Stomach (tissue), 19 donors: Measurements from ENCODE around the gene EMILIN3. TPM values are rescaled to one million over a fixed set of nuclear protein-coding genes. Genes with fewer than 3 reads are reported as not detected.

Experiments
- DNase-seq, 2 donors: peaks; one replicate each; pipeline versions ENCODE4 v3.0.0 to v3.0.0-alpha.2; 2013 to 2019
- H3K27ac ChIP-seq, 5 donors: fragments of 200-600 bp in 4 of 5; sonication (generic) in 4 of 5; one replicate each; pipeline ENCODE4 v1.5.1; 2013 to 2019; ENCODE audit warnings: mild to moderate bottlenecking in 1 of 5, moderate library complexity in 1 of 5
- H3K27me3 ChIP-seq, 3 donors: fragments of 200-600 bp; sonication (generic); one replicate each; pipeline ENCODE4 v1.5.1; 2017 to 2019; ENCODE audit warnings: mixed run types in 1 of 3
- H3K36me3 ChIP-seq, 4 donors: fragments of 200-600 bp; sonication (generic); 1 replicate in 3 of 4; 2 replicates in 1 of 4; pipeline ENCODE4 v1.5.1; 2016 to 2019
- H3K4me1 ChIP-seq, 4 donors: fragments of 200-600 bp; sonication (generic); one replicate each; pipeline ENCODE4 v1.5.1; 2016 to 2019
- H3K4me3 ChIP-seq, 4 donors: fragments of 200-600 bp; sonication (generic) in 3 of 4; one replicate each; pipeline ENCODE4 v1.5.1; 2016 to 2019; ENCODE audit warnings: mild to moderate bottlenecking in 1 of 4
- H3K9me3 ChIP-seq, 4 donors: fragments of 200-600 bp; sonication (generic); one replicate each; pipeline ENCODE4 v1.5.1; 2016 to 2019
- EP300 ChIP-seq: sonication (generic); formaldehyde crosslinking; IDR thresholded peaks from one replicate; pipeline ENCODE4 v1.6.1; 2017; ENCODE audit warnings: antibody characterized with exemption
- POLR2A ChIP-seq, 4 donors: fragments of 450-650 bp; IDR thresholded peaks; one replicate each; pipeline ENCODE4 v1.6.1; 2016; ENCODE audit warnings: antibody characterized with exemption in 4 of 4, control low read depth in 2 of 4, mild to moderate bottlenecking in 1 of 4, moderate library complexity in 1 of 4
- POLR2AphosphoS5 ChIP-seq, 3 donors: sonication (generic); formaldehyde crosslinking; IDR thresholded peaks; one replicate each; pipeline ENCODE4 v1.6.1; 2016; ENCODE audit warnings: antibody characterized with exemption in 3 of 3
- WGBS, 5 donors: extraction: QIAGEN DNeasy Blood & Tissue Kit in 3 of 5; methylation state at CpG; one replicate each; pipeline versions ENCODE4 v1.1.5 to v1.1.7; 2013 to 2018; 5-methylcytosine and 5-hydroxymethylcytosine counted together
- intact Hi-C: fragments of 100-400 bp; cut with DNase I; formaldehyde crosslinking; loops from one replicate; pipeline ENCODE4 v1.15.1; 2023; ENCODE audit warnings: low total_unique reads
- long read RNA-seq, 10 donors: transcript quantifications; one replicate each; lab custom pipeline, GENCODE V29; 2026
- polyA plus RNA-seq, 3 donors: library from polyadenylated mRNA; stranded (reverse); fragments of 200-250 nt; gene quantifications; one replicate each; pipeline ENCODE4 v1.2.3, GENCODE V29; 2013
- total RNA-seq, 5 donors: library from RNA; depleted of rRNA; stranded (reverse); fragments of >200 nt; gene quantifications; one replicate each; pipeline versions ENCODE4 v1.1.0 to v1.2.3, GENCODE V29; 2014 to 2016
- TF ChIP-seq, protein P1 (sequence below), 7 experiments: fragments of 450-650 bp in 4 of 7; fragments of 200-600 bp in 3 of 7; sonication (generic) in 3 of 7; IDR thresholded peaks; one replicate each; pipeline ENCODE4 v1.5.1; 2016 to 2019; ENCODE audit warnings: antibody characterized with exemption in 7 of 7, control low read depth in 2 of 7, mild to moderate bottlenecking in 1 of 7
- donor health status: healthy with polysubstance abuse.
- donor health status: Bipolar disorder and iron deficiency.
- donor health status: healthy.

The EMILIN3 gene, protein sequence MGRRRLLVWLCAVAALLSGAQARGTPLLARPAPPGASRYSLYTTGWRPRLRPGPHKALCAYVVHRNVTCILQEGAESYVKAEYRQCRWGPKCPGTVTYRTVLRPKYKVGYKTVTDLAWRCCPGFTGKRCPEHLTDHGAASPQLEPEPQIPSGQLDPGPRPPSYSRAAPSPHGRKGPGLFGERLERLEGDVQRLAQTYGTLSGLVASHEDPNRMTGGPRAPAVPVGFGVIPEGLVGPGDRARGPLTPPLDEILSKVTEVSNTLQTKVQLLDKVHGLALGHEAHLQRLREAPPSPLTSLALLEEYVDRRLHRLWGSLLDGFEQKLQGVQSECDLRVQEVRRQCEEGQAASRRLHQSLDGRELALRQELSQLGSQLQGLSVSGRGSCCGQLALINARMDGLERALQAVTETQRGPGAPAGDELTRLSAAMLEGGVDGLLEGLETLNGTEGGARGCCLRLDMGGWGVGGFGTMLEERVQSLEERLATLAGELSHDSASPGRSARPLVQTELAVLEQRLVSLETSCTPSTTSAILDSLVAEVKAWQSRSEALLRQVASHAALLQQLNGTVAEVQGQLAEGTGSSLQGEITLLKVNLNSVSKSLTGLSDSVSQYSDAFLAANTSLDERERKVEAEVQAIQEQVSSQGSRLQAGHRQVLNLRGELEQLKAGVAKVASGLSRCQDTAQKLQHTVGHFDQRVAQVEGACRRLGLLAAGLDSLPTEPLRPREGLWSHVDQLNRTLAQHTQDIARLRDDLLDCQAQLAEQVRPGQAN
- total RNA-seq, result 1 to 10 TPM; 1.4 to 4.0 (median 2.9) TPM
- polyA plus RNA-seq, result under 1 TPM in 2 of 3 donors, not detected in 1; 0.37 to 0.90 TPM
- long read RNA-seq, donor 1, result 0 reads
- long read RNA-seq, donor 2, partial matches to known transcripts, result 0 of 3 reads
- long read RNA-seq, donor 2, other reads (novel, unspliced or antisense), result 0 of 3 reads
- long read RNA-seq, donor 3, result 0 reads
- long read RNA-seq, donor 4, result 0 reads
- long read RNA-seq, donor 5, partial matches to known transcripts, result 0 of 4 reads
- long read RNA-seq, donor 5, other reads (novel, unspliced or antisense), result 0 of 4 reads
- long read RNA-seq, donor 6, partial matches to known transcripts, result 0 of 4 reads
- long read RNA-seq, donor 6, other reads (novel, unspliced or antisense), result 0 of 4 reads
- long read RNA-seq, donor 7, transcript EMILIN3-201 (4 exons, 3,796 nt), result major isoform, 7 of 7 reads
- long read RNA-seq, donor 7, partial matches to known transcripts, result 0 of 7 reads
- long read RNA-seq, donor 7, other reads (novel, unspliced or antisense), result 0 of 7 reads
- long read RNA-seq, donor 8, result 0 reads
- long read RNA-seq, donor 9, result 0 reads
- long read RNA-seq, donor 10, partial matches to known transcripts, result 0 of 1 reads
- long read RNA-seq, donor 10, other reads (novel, unspliced or antisense), result 0 of 1 reads

DNA sequence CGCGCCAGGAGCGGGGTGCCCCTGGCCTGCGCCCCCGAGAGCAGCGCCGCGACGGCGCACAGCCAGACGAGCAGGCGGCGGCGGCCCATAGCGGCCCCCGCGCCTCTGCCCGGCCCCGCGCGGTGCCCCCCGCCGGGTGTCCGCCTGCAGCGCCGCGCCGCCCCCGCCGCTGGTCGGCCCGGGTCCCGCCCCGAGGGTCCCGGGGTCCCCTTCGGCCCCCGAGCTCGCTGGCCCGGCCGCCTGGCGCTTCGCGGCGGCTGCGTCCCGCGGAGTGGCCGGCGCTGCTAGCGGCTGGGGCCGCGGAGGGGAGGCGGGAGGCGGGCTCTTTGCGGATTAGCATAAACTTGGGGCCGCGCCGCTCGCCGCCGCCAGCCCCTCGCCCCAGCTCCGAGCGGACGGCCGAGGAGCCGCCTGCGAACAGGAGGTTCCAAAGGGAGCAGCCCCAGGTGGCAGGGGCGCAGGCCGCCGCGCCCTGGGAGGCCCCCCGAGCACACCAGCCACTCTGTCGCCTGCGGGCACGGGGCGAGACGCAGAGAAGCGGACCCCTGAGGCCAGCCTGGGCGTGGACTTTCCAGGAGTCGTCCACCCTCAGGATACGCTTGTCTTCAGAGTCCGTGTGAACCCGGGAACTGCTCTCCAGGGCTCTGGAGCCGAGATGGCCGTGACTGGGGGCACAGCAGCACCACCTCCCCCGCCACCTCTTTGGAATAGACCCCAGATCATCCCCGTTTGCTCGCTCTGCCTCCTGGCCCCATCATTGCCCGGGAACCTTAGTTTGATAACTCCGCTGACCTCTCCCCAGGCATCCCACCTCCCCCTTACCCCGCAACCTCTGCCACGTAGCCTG is at the start of gene EMILIN3:
Gene EMILIN3, minus strand, starts transcription at position 273 of the 847 bp plus-strand sequence. Its CDS starts 184 bp downstream, at position 89.
- Histone ChIP-seq H3K27ac (no peak within 1 kb of the TSS), H3K4me3 (peak within 1 kb of the TSS; percentile 40 to 51 (median 46)), H3K4me1 (peaks cover 7 to 19% (median 14%) of the 10 kb centered on the region in 4 donors), H3K27me3 (peaks cover 0 to 68% (median 36%) of the 10 kb centered on the region in 3 donors), H3K9me3 (peaks cover 0 to 11% (median 9%) of the 10 kb centered on the region in 4 donors), H3K36me3 (no peaks in the 10 kb centered on the region)
- peak in 1 of 2 donors; percentile 75 for DNase-seq
- TF ChIP-seq, protein P1, sequence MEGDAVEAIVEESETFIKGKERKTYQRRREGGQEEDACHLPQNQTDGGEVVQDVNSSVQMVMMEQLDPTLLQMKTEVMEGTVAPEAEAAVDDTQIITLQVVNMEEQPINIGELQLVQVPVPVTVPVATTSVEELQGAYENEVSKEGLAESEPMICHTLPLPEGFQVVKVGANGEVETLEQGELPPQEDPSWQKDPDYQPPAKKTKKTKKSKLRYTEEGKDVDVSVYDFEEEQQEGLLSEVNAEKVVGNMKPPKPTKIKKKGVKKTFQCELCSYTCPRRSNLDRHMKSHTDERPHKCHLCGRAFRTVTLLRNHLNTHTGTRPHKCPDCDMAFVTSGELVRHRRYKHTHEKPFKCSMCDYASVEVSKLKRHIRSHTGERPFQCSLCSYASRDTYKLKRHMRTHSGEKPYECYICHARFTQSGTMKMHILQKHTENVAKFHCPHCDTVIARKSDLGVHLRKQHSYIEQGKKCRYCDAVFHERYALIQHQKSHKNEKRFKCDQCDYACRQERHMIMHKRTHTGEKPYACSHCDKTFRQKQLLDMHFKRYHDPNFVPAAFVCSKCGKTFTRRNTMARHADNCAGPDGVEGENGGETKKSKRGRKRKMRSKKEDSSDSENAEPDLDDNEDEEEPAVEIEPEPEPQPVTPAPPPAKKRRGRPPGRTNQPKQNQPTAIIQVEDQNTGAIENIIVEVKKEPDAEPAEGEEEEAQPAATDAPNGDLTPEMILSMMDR (IDR thresholded peaks at IDR 0.05), result no peak
- TF ChIP-seq POLR2A (IDR thresholded peaks at IDR 0.05) (no peak), EP300 (no peak), POLR2AphosphoS5 (IDR thresholded peaks at IDR 0.05) (no peak)
- intact Hi-C loops, result no loop called here
- WGBS, 5 donors, result 6 to 18% (median 9%) methylated on average over 29 to 93 of the region's 93 CpGs

DNA sequence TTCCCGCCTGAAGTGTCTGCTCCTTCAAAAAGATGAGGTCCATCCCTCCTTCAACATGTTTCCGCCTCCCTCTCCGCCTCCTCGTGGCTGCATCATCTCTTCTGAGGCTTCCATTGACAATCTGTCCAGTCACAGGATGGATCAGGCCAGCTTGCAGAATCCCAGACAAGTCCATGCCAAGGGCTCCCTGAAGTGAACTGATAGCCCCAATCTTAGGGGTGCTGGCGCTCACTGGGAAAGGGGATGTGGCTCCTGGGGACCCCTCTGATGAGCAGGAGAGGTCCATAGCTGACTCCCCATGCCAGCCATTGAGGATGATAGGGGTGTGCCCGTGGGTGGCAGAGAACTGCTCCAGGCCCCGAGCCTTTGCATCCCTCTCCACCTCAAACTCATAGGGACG is 48.6 kb upstream of the EMILIN3 start:
- WGBS, 5 donors, result 91 to 96% (median 95%) methylated on average over 8 of the region's 8 CpGs
- intact Hi-C loops, result no loop called here
- no peak for DNase-seq
- no peak overlapping the region for H3K27ac ChIP-seq
- no peaks in the 10 kb centered on the region for H3K27me3 ChIP-seq
- no peaks in the 10 kb centered on the region for H3K9me3 ChIP-seq
- peaks cover 50 to 99% (median 95%) of the 10 kb centered on the region in 4 donors for H3K36me3 ChIP-seq
- peaks cover 0 to 17% (median 9%) of the 10 kb centered on the region in 4 donors for H3K4me1 ChIP-seq
- H3K4me3 ChIP-seq, result no peak overlapping the region
- TF ChIP-seq EP300, result no peak
- TF ChIP-seq, protein P1 (IDR thresholded peaks at IDR 0.05), result no peak
- no peak for TF ChIP-seq POLR2A (IDR thresholded peaks at IDR 0.05)

DNA sequence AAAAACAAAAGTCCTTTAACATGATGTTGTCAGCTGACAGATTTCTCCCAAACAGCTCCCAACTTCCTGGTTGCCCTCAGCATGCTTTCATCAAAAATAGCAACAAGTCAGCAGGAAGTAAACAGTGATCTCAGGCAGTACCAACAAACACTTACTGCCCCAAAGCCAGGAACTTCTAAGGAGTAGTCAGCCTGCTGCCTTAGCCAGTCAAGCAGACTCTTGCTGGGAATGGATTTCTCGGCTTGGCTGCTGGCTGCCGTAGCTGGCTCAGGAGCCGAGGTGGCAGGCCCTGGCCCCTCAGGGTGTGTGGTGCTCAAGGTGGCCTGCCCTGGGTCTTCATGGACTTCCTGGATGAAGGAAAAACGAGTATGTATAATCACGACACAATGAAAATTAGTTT is 46.6 kb upstream of the EMILIN3 start:
- peaks cover 55 to 100% (median 98%) of the 10 kb centered on the region in 4 donors for H3K36me3 ChIP-seq
- TF ChIP-seq EP300 (no peak), POLR2A (IDR thresholded peaks at IDR 0.05) (no peak), POLR2AphosphoS5 (IDR thresholded peaks at IDR 0.05) (no peak)
- TF ChIP-seq, protein P1 (IDR thresholded peaks at IDR 0.05), result no peak
- H3K4me1 ChIP-seq, result peaks cover 6 to 32% (median 17%) of the 10 kb centered on the region in 4 donors
- intact Hi-C loops, result no loop called here
- WGBS, 5 donors, result 86 to 92% (median 90%) methylated on average over 5 of the region's 5 CpGs
- peak overlapping the region in 1 of 5 donors; percentile 28 for H3K27ac ChIP-seq
- no peak overlapping the region for H3K4me3 ChIP-seq
- no peaks in the 10 kb centered on the region for H3K9me3 ChIP-seq
- no peak for DNase-seq
- no peaks in the 10 kb centered on the region for H3K27me3 ChIP-seq
